ENCODE measurements around the gene DOCK3.

DNA sequence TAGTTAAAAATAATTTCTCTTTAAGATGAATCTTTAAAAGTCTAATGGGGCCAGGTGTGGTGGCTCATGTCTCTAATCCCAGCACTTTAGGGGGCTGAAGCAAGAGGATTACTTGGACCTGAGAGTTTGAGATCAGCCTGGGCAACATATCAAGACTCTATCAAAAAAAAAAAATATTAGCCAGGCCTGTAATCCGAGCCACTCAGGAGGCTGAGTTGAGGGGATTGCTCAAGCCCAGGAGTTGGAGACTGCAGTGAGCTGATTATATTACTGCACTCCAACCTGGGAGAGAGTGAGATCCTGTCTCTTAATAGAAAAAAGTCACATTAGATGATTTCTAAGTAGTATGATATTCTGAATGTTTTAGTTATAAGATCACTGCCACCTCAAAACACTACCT is 388.3 kb downstream of the DOCK3 start:
- no peak for TF ChIP-seq POLR2AphosphoS5 (IDR thresholded peaks at IDR 0.05; ENCODE audit: low read depth, low read length)
- TF ChIP-seq POLR2A (IDR thresholded peaks at IDR 0.05; ENCODE audit: low read depth, low read length) = no peak
- no peak for TF ChIP-seq SPI1 (IDR thresholded peaks at IDR 0.05; ENCODE audit: low read depth, low read length)
- no peak for TF ChIP-seq TAF1 (IDR thresholded peaks at IDR 0.05; ENCODE audit: low read depth, low read length)
- no peak for TF ChIP-seq PAX5 (IDR thresholded peaks at IDR 0.05; ENCODE audit: insufficient read depth, low read length, severe bottlenecking)

Measured in GM12891 (cell line).